ENCODE measurements around the gene SERPINB10. TPM values are rescaled to one million over a fixed set of nuclear protein-coding genes. Genes with fewer than 3 reads are reported as not detected.

Gene SERPINB10
- total RNA-seq, 1 donor from 2014 or later: not detected

- TF ChIP-seq CTCF (IDR thresholded peaks at IDR 0.05; ENCODE audit: insufficient read depth, low read length, poor library complexity, severe bottlenecking): no peak
- Histone ChIP-seq H3K27me3 (ENCODE audit: control insufficient read depth, insufficient read depth, low read length) (no peaks in the 10 kb centered on the region), H3K4me3 (ENCODE audit: low read depth, low read length) (no peak overlapping the region), H3K36me3 (ENCODE audit: control insufficient read depth, insufficient read depth, low read length) (no peaks in the 10 kb centered on the region)
- no peak for DNase-seq (ENCODE audit: low read depth)
These were observed 19.1 kb upstream of the SERPINB10 start for GRCh38 chr18:63888470-63889190.

- no peak for TF ChIP-seq CTCF (IDR thresholded peaks at IDR 0.05; ENCODE audit: insufficient read depth, low read length, poor library complexity, severe bottlenecking)
- H3K27me3 ChIP-seq (ENCODE audit: control insufficient read depth, insufficient read depth, low read length): no peaks in the 10 kb centered on the region
- DNase-seq (ENCODE audit: low read depth): no peak
- no peaks in the 10 kb centered on the region for H3K36me3 ChIP-seq (ENCODE audit: control insufficient read depth, insufficient read depth, low read length)
- H3K4me3 ChIP-seq (ENCODE audit: low read depth, low read length): no peak overlapping the region
These were observed 18.1 kb upstream of the SERPINB10 start for GRCh38 chr18:63889626-63890025.

- no peaks in the 10 kb centered on the region for H3K36me3 ChIP-seq (ENCODE audit: control insufficient read depth, insufficient read depth, low read length)
- TF ChIP-seq CTCF (IDR thresholded peaks at IDR 0.05; ENCODE audit: insufficient read depth, low read length, poor library complexity, severe bottlenecking): no peak
- H3K4me3 ChIP-seq (ENCODE audit: low read depth, low read length): no peak overlapping the region
- H3K27me3 ChIP-seq (ENCODE audit: control insufficient read depth, insufficient read depth, low read length): no peaks in the 10 kb centered on the region
- no peak for DNase-seq (ENCODE audit: low read depth)
These were observed 17.4 kb upstream of the SERPINB10 start for GRCh38 chr18:63890237-63890949.

- H3K4me3 ChIP-seq (ENCODE audit: low read depth, low read length): no peak overlapping the region
- no peak for DNase-seq (ENCODE audit: low read depth)
These were observed 16.8 kb upstream of the SERPINB10 start for GRCh38 chr18:63890950-63891304.

GRCh38 chr18:63892566-63892965 is 15.2 kb upstream of the SERPINB10 start:
- Histone ChIP-seq H3K4me3 (ENCODE audit: low read depth, low read length) (no peak overlapping the region), H3K36me3 (ENCODE audit: control insufficient read depth, insufficient read depth, low read length) (no peaks in the 10 kb centered on the region), H3K27me3 (ENCODE audit: control insufficient read depth, insufficient read depth, low read length) (no peaks in the 10 kb centered on the region)
- no peak for TF ChIP-seq CTCF (IDR thresholded peaks at IDR 0.05; ENCODE audit: insufficient read depth, low read length, poor library complexity, severe bottlenecking)
- no peak for DNase-seq (ENCODE audit: low read depth)

More at GRCh38 chr18:63890950-63891304, 16.8 kb upstream of the SERPINB10 start:
- TF ChIP-seq CTCF (IDR thresholded peaks at IDR 0.05; ENCODE audit: insufficient read depth, low read length, poor library complexity, severe bottlenecking): no peak
- Histone ChIP-seq H3K36me3 (ENCODE audit: control insufficient read depth, insufficient read depth, low read length) (no peaks in the 10 kb centered on the region), H3K27me3 (ENCODE audit: control insufficient read depth, insufficient read depth, low read length) (no peaks in the 10 kb centered on the region)

Data from kidney epithelial cell (primary cell).